Neural cell (in vitro differentiated cells): ENCODE measurements around the gene MMUT. TPM values are rescaled to one million over a fixed set of nuclear protein-coding genes. Genes with fewer than 3 reads are reported as not detected.

Experiments used
- H2AFZ ChIP-seq: fragments of 200-600, 300-800 bp; sonication (generic), shearing (Covaris generic); 2 replicates; pipeline ENCODE4 v1.6.0; 2014; ENCODE audit warnings: low read depth, mild to moderate bottlenecking, antibody characterized with exemption, low read length, moderate library complexity
- H3F3A ChIP-seq: fragments of 200-600 bp; shearing (Covaris generic); 2 replicates; pipeline ENCODE4 v1.6.1; 2016; ENCODE audit warnings: mild to moderate bottlenecking, moderate library complexity, mixed read lengths, antibody characterized with exemption, low read length; ENCODE audit not compliant: insufficient read depth, poor library complexity, severe bottlenecking
- H3K27ac ChIP-seq: fragments of 200-600, 300-800 bp; sonication (generic), shearing (Covaris generic); 2 replicates; pipeline ENCODE4 v1.5.1; 2014; ENCODE audit warnings: mild to moderate bottlenecking, low read length, moderate library complexity
- H3K27me3 ChIP-seq: fragments of 300-800, 200-600 bp; sonication (generic), shearing (Covaris generic); 2 replicates; pipeline ENCODE4 v1.6.0; 2014; ENCODE audit warnings: mild to moderate bottlenecking, low read depth, low read length, moderate library complexity; ENCODE audit not compliant: insufficient read depth
- H3K36me3 ChIP-seq: fragments of 300-800, 200-600 bp; sonication (generic), shearing (Covaris generic); 2 replicates; pipeline ENCODE4 v1.5.1; 2014; ENCODE audit warnings: mild to moderate bottlenecking, antibody characterized with exemption, low read length, moderate library complexity; ENCODE audit not compliant: insufficient read depth
- H3K4me2 ChIP-seq: fragments of 300-800, 200-600 bp; sonication (generic), shearing (Covaris generic); 2 replicates; pipeline ENCODE4 v1.6.0; 2014; ENCODE audit warnings: mild to moderate bottlenecking, low read length
- H3K4me3 ChIP-seq: fragments of 300-800, 200-600 bp; sonication (generic), shearing (Covaris generic); 2 replicates; pipeline ENCODE4 v1.5.1; 2014; ENCODE audit warnings: mild to moderate bottlenecking, low read length, moderate library complexity
- H3K79me2 ChIP-seq: fragments of 200-600 bp; shearing (Covaris generic); replicated peaks from 2 replicates; pipeline ENCODE4 v1.6.0; 2014; ENCODE audit warnings: mild to moderate bottlenecking, low read length, moderate library complexity; ENCODE audit not compliant: insufficient read depth
- H3K9ac ChIP-seq: fragments of 300-800, 200-600 bp; sonication (generic), shearing (Covaris generic); 2 replicates; pipeline ENCODE4 v1.6.1; 2016; ENCODE audit warnings: mild to moderate bottlenecking, low read length, mixed read lengths
- H3K9me2 ChIP-seq: fragments of 200-600 bp; shearing (Covaris generic); 2 replicates; pipeline ENCODE4 v1.6.1; 2016; ENCODE audit warnings: mild to moderate bottlenecking, low read length, mixed read lengths; ENCODE audit not compliant: insufficient read depth
- H3K9me3 ChIP-seq: fragments of 200-600, 300-800 bp; sonication (generic), shearing (Covaris generic); 2 replicates; pipeline ENCODE4 v1.6.1; 2016; ENCODE audit warnings: mild to moderate bottlenecking, mixed run types, low read length, moderate library complexity, mixed read lengths
- H4K20me1 ChIP-seq: fragments of 200-600 bp; shearing (Covaris generic); 2 replicates; pipeline ENCODE4 v1.6.1; 2016; ENCODE audit warnings: mild to moderate bottlenecking, mixed run types; ENCODE audit not compliant: insufficient read depth
- EP300 ChIP-seq: fragments of 450-650 bp; conservative IDR thresholded peaks from 2 replicates; pipeline ENCODE4 v1.6.1; 2014; ENCODE audit warnings: antibody characterized with exemption, mild to moderate bottlenecking, moderate library complexity; ENCODE audit not compliant: poor library complexity, severe bottlenecking
- EZH2 ChIP-seq: fragments of 200-600, 300-800 bp; shearing (Covaris generic), sonication (generic); IDR thresholded peaks from 2 replicates; pipeline ENCODE4 v1.6.1; 2014; ENCODE audit warnings: antibody characterized with exemption, low read length, borderline replicate concordance, mild to moderate bottlenecking; ENCODE audit not compliant: insufficient read depth, poor library complexity, severe bottlenecking
- MXI1 ChIP-seq: fragments of 450-650 bp; conservative IDR thresholded peaks from 2 replicates; pipeline ENCODE4 v1.6.1; 2014; ENCODE audit warnings: antibody characterized with exemption, mild to moderate bottlenecking; ENCODE audit not compliant: poor library complexity, severe bottlenecking
- POLR2AphosphoS5 ChIP-seq: IDR thresholded peaks from 2 replicates; pipeline ENCODE4 v1.6.1; 2012
- RAD21 ChIP-seq: fragments of 450-650 bp; conservative IDR thresholded peaks from 2 replicates; pipeline ENCODE4 v1.6.1; 2014; ENCODE audit warnings: antibody characterized with exemption, mild to moderate bottlenecking, moderate library complexity
- SMC3 ChIP-seq: fragments of 450-650 bp; conservative IDR thresholded peaks from 2 replicates; pipeline ENCODE4 v1.6.1; 2014; ENCODE audit warnings: antibody characterized with exemption, mild to moderate bottlenecking, moderate library complexity; ENCODE audit not compliant: poor library complexity
- TAF1 ChIP-seq: IDR thresholded peaks from 2 replicates; pipeline ENCODE4 v1.6.1; 2012; ENCODE audit warnings: low read depth
- polyA minus RNA-seq: library from RNA; depleted of rRNA, polyadenylated mRNA; stranded (reverse); fragments of >200 nt; gene quantifications from 2 replicates; pipeline ENCODE4 v1.2.3, GENCODE V29; 2014
- polyA plus RNA-seq: library from polyadenylated mRNA; depleted of rRNA; stranded (reverse); fragments of >200 nt; gene quantifications from 2 replicates; pipeline ENCODE4 v1.2.3, GENCODE V29; 2014
- TF ChIP-seq, protein P1 (sequence below): fragments of 450-650 bp; IDR thresholded peaks from 2 replicates; pipeline ENCODE4 v1.5.1; 2014; ENCODE audit warnings: antibody characterized with exemption, mild to moderate bottlenecking, moderate library complexity; ENCODE audit not compliant: poor library complexity, severe bottlenecking
- TF ChIP-seq, protein P2 (sequence below): IDR thresholded peaks from 2 replicates; pipeline ENCODE4 v1.6.1; 2012; ENCODE audit warnings: borderline replicate concordance

Gene MMUT
- 24.0 and 27.6 TPM in 2 replicates for polyA plus RNA-seq
- polyA minus RNA-seq: 31.7 and 35.5 TPM in 2 replicates

- Histone ChIP-seq H4K20me1 (no peaks in the 10 kb centered on the region), H2AFZ (peak within 1 kb of the TSS; percentile 88), H3F3A (no peaks in the 10 kb centered on the region), H3K9me3 (no peaks in the 10 kb centered on the region), H3K9me2 (no peaks in the 10 kb centered on the region), H3K4me3 (peak within 1 kb of the TSS; percentile 84), H3K79me2 (peaks cover 54% of the 10 kb centered on the region), H3K27ac (peak within 1 kb of the TSS; percentile 71), H3K27me3 (no peaks in the 10 kb centered on the region), H3K36me3 (no peaks in the 10 kb centered on the region), H3K9ac (peak within 1 kb of the TSS; percentile 79), H3K4me2 (peak within 1 kb of the TSS; percentile 82)
- peak; percentile 95 for TF ChIP-seq MXI1
- TF ChIP-seq SMC3: peak; percentile 28
- TF ChIP-seq TAF1: peak; percentile 52
- TF ChIP-seq, protein P1, sequence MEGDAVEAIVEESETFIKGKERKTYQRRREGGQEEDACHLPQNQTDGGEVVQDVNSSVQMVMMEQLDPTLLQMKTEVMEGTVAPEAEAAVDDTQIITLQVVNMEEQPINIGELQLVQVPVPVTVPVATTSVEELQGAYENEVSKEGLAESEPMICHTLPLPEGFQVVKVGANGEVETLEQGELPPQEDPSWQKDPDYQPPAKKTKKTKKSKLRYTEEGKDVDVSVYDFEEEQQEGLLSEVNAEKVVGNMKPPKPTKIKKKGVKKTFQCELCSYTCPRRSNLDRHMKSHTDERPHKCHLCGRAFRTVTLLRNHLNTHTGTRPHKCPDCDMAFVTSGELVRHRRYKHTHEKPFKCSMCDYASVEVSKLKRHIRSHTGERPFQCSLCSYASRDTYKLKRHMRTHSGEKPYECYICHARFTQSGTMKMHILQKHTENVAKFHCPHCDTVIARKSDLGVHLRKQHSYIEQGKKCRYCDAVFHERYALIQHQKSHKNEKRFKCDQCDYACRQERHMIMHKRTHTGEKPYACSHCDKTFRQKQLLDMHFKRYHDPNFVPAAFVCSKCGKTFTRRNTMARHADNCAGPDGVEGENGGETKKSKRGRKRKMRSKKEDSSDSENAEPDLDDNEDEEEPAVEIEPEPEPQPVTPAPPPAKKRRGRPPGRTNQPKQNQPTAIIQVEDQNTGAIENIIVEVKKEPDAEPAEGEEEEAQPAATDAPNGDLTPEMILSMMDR: no peak
- peak; percentile 71 for TF ChIP-seq EP300
- TF ChIP-seq, protein P2, sequence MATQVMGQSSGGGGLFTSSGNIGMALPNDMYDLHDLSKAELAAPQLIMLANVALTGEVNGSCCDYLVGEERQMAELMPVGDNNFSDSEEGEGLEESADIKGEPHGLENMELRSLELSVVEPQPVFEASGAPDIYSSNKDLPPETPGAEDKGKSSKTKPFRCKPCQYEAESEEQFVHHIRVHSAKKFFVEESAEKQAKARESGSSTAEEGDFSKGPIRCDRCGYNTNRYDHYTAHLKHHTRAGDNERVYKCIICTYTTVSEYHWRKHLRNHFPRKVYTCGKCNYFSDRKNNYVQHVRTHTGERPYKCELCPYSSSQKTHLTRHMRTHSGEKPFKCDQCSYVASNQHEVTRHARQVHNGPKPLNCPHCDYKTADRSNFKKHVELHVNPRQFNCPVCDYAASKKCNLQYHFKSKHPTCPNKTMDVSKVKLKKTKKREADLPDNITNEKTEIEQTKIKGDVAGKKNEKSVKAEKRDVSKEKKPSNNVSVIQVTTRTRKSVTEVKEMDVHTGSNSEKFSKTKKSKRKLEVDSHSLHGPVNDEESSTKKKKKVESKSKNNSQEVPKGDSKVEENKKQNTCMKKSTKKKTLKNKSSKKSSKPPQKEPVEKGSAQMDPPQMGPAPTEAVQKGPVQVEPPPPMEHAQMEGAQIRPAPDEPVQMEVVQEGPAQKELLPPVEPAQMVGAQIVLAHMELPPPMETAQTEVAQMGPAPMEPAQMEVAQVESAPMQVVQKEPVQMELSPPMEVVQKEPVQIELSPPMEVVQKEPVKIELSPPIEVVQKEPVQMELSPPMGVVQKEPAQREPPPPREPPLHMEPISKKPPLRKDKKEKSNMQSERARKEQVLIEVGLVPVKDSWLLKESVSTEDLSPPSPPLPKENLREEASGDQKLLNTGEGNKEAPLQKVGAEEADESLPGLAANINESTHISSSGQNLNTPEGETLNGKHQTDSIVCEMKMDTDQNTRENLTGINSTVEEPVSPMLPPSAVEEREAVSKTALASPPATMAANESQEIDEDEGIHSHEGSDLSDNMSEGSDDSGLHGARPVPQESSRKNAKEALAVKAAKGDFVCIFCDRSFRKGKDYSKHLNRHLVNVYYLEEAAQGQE: no peak
- TF ChIP-seq POLR2AphosphoS5: peak; percentile 96
Observed at GRCh38 chr6:49462927-49463611, at the start of gene MMUT, which contains the start of gene CENPQ. Gene MMUT (minus strand): TSS chr6:49463253. CDS start chr6:49459466, 3,787 bp downstream. Gene CENPQ (plus strand): TSS chr6:49463370. CDS start chr6:49470177, 6,807 bp downstream.

GRCh38 chr6:49509342-49509741 lies 46.3 kb upstream of the MMUT start:
- Histone ChIP-seq H3K9ac (no peak overlapping the region), H3K27me3 (no peaks in the 10 kb centered on the region), H3K27ac (no peak overlapping the region), H3K79me2 (no peaks in the 10 kb centered on the region), H3F3A (no peaks in the 10 kb centered on the region), H4K20me1 (no peaks in the 10 kb centered on the region), H3K9me2 (no peaks in the 10 kb centered on the region), H3K4me3 (no peak overlapping the region), H2AFZ (no peak overlapping the region), H3K36me3 (no peaks in the 10 kb centered on the region), H3K9me3 (no peaks in the 10 kb centered on the region), H3K4me2 (no peak overlapping the region)
- TF ChIP-seq RAD21 (no peak), EZH2 (no peak), TAF1 (no peak), POLR2AphosphoS5 (no peak), MXI1 (no peak), SMC3 (no peak), EP300 (no peak)
- TF ChIP-seq, protein P2: no peak
- TF ChIP-seq, protein P1: no peak
